Measurements from ENCODE around the gene CELSR1.

DNA sequence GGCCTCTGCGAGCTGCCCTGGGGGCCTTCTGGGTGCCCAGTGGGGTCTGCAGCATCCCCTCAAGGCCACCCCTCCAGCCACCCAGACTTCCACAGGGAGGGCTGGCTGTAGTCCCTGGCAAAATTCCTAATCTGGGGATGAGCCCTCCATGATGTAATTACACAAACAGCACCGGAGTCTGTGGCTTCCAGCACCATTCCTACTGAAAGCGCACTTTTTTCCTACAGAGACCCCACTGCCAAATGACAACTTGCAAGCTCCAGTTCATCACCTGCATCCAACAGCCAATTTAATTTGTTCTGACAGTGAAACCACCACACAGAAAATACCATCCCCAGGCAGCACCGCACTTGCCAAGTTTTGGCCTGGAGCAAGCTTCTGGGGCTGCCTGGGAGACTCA is 131.5 kb downstream of the CELSR1 start:
- TF ChIP-seq, protein P1, sequence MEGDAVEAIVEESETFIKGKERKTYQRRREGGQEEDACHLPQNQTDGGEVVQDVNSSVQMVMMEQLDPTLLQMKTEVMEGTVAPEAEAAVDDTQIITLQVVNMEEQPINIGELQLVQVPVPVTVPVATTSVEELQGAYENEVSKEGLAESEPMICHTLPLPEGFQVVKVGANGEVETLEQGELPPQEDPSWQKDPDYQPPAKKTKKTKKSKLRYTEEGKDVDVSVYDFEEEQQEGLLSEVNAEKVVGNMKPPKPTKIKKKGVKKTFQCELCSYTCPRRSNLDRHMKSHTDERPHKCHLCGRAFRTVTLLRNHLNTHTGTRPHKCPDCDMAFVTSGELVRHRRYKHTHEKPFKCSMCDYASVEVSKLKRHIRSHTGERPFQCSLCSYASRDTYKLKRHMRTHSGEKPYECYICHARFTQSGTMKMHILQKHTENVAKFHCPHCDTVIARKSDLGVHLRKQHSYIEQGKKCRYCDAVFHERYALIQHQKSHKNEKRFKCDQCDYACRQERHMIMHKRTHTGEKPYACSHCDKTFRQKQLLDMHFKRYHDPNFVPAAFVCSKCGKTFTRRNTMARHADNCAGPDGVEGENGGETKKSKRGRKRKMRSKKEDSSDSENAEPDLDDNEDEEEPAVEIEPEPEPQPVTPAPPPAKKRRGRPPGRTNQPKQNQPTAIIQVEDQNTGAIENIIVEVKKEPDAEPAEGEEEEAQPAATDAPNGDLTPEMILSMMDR (IDR thresholded peaks at IDR 0.05) = no peak
- no peak for TF ChIP-seq POLR2A (IDR thresholded peaks at IDR 0.05)

All from adrenal gland (tissue), 5 donors.